GM21717 (cell line): ENCODE data around the gene SYF2.

Source experiments
- ATAC-seq: cut with Tn5 transposase; IDR thresholded peaks from one replicate; pipeline ENCODE4 v1.9.1; 2021; ENCODE audit warnings: mild to moderate bottlenecking, moderate library complexity; ENCODE audit not compliant: unreplicated experiment

The SYF2 gene

GRCh38 chr1:25186161-25187007, 45.9 kb downstream of the SYF2 start:
- ATAC-seq, result no peak

DNA sequence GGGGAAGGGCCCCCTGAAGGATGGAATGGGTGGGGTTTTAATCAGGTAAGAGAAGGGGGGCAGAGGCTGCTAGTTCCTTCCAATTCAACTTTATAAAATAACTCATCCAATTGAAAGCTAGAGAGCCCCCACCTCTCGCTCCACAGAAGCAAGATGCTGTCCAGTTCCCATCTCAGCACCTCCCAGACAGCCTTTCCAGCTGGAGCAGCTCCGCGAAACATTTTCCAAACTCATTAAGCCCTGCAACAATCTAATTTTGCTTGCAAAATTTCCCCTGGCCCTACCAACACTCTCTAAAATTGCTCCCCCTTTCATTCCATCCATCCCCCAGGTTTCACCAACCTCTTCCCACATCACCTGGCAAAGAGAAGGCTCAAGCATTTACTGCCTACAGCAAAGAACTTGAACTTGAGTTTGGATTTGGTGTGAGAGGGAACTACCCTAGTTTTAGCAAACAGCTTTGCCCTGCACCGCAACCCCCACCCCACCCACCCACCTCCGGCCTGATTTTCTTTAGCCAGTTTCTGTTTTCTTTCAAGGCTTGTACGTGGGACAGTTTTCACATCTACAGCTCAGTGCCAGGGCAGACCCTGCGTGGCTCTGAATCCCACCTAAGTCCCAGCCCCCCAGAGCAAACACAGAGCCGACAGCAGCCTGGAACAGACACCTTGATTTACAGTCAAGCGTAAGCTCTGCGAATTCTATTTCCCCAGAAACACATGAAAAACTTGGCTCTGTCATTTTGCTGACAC, 46.7 kb downstream of the SYF2 start:
- ATAC-seq, result no peak

GRCh38 chr1:25184001-25184762, 48.1 kb downstream of the SYF2 start:
- ATAC-seq, result no peak

DNA sequence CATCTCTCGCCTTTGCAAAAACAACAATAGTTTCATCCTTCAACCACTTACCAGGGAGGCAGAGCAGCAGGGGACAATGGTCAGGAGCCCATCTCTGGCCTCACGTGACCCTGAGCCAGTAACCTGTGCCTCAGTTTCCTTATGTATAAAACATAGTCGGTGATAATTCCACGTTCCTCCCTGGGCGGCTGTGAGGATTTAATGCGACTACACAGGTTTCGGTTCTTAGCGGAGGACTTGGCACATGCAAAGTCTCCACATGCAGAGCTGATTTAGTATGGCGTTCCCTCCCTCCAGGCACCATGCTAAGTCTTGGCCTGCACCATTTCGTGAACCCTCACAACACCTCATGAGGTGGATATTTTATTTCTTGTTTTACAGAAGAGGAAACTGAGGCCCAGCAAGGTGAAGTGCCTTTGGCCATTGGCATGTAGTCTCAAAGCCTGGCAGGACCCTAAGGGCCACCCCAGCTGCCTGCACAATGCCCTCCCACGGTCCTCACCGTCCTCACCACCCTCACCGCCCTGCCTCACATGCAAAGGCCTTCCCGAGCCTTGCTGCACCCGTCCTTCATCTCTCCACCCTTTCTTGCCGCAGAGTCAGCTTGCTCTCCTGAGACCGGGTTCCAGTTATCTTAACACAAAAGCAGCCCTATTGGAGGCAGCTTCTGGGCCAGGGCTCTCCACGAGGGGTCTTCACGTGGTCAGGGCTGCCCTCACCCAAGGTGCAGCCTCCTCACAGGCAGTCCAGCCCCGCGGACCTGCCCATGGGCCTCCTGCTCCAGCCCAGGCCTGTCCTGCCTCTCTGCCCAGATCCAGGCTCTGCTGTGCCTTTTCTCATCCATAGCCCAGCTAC, 48.9 kb downstream of the SYF2 start:
- no peak for ATAC-seq

DNA sequence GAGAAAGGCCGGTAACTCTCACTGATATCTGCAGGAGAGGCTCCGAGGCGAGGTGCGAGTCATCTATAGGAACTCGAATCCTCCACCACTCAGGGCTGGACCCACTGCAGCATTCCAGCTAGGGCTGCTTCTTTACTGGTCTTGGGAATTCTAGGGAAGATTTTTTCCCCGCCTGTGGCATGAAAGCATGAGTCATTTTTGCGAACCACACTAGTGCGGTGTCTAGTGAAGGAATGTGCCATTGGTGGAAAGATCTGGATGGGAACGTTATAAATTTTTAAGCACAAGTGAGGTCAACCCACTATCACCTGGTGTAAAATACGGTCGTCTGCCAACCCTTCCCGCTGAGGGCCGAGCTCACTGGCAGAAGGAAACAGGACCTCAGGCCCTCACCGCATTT, 49.7 kb downstream of the SYF2 start:
- ATAC-seq, result no peak

DNA sequence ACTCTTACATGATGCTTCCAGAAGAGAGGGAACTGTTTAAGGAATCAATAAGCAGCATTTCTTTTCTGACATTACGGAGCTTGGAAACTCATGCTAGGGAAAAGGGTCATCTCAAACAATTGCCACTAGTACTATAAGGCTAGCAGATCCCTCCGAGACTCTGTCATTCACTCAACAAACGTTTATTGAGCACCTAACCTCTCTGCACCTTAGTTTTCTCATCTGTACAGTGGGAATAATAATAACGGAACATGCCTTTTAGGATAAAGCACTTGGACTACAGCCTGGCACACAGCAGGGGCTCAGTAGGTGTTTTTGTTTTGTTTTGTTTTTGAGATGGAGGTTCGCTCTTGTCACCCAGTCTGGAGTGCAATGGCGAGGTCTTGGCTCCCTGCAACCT, 51.3 kb downstream of the SYF2 start:
- ATAC-seq, result no peak

- no peak for ATAC-seq
These were observed 53.3 kb downstream of the SYF2 start for GRCh38 chr1:25178917-25179561.

DNA sequence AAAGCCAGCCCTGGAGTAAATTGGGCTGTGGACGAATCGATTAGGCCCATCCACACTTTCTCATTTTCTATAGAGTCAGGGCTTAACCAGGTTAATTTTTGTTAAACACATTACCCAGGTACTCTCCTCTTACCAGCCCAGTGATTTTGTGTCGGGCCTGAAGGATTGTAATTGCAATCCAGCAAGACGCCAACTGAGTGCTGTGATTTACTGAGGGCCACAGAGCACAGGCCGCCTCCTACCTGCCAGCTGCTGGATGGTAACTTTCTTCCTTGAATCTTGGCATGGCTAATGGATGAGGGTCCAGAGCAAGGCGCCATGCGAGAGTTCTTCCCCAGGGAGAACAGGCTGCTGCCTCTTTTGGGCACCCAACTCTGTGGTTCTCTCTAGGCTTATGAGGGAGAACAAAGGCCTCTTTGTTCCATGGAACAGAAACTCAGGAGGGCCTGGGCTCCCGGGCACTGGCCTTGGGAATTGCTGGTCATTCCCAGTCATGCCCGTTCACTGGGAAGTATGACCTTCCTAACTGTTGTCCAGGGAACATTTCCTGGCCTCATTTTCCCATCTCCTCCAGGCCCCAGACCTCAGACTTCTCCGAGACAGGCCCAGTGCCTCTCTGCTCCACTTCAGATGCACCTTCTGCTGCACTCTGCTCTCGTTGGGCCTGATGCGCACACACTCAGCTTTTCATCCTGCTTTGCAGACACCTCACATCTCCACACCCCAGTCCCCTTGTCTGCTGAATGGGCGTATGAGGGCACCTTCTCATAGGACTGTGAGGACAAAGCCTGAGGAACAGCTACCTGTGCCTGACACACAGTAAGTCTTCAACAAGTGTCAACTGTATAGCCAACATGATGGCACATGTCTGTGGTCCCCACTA, 57.3 kb downstream of the SYF2 start:
- no peak for ATAC-seq

DNA sequence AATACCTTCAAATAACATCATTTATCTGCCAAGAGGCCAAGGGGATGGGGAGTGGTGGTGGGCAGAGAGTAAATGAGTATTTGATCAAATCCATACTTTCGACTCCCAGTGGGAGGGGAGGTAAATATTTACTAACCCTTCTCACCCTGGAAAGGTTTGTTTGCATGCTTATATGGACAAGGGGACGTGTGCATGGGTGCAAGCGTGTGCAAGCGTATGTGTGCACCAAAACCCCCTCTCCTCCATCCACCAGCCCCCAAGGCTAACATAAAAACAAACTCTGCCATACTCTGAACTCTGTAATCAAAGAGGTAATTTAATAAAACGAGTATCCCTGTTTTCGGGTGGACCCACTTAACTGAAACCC, 58.0 kb downstream of the SYF2 start:
- ATAC-seq, result no peak

DNA sequence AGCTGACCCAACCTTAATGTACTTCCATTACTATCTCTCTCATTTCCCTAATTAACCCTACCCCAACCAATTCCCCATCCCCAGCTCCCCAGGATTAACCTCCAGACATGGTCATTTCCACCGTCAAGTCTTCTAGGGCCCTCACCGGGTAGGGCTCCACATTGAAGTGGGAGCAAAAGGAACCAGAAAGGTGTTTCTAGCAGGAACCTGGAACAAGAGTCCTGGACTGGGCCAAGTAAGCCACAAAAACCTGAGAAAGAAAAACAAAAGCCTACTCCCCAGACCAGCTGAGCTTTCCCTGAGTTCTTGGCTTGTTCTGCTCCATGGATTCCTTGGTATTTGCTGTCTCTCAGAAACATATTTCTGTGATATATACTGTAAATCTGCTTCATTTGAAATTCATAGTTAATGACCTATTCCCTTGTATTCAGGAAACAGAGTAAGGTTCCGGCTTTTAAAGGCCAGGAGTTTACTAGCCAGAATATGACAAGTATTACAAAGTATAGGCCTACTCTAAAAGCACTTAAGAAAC, 58.4 kb downstream of the SYF2 start:
- ATAC-seq, result no peak
